SJCRH30 (cell line): Measurements from ENCODE around the gene SLC1A3. TPM values are rescaled to one million over a fixed set of nuclear protein-coding genes. Genes with fewer than 3 reads are reported as not detected.
A peak's percentile ranks its signal among the peaks of the same experiment; 100 is the strongest.
"Not testable (repeated sequence)": the region's sequence is repeated elsewhere in the genome, so short reads cannot be mapped to it uniquely, and the experiment has no call there.

ENCODE experiments used
- DNase-seq, 2 experiments: peaks; one replicate each; pipeline ENCODE4 v3.0.0-alpha.2; 2015 to 2020
- H3K27ac ChIP-seq: fragments of 250-450 bp; sonication (Bioruptor Pico); 2 replicates; pipeline ENCODE4 v1.5.1; 2020; ENCODE audit warnings: mild to moderate bottlenecking, moderate library complexity
- H3K27me3 ChIP-seq: fragments of 250-450 bp; sonication (Bioruptor Pico); 2 replicates; pipeline ENCODE4 v1.5.1; 2020; ENCODE audit warnings: mild to moderate bottlenecking, moderate library complexity
- H3K36me3 ChIP-seq: fragments of 250-450 bp; sonication (Bioruptor Pico); 2 replicates; pipeline ENCODE4 v1.5.1; 2020; ENCODE audit warnings: mild to moderate bottlenecking, moderate library complexity
- H3K4me1 ChIP-seq: fragments of 250-450 bp; sonication (Bioruptor Pico); 2 replicates; pipeline ENCODE4 v1.5.1; 2020; ENCODE audit warnings: mild to moderate bottlenecking, moderate library complexity
- H3K4me3 ChIP-seq: fragments of 250-450 bp; sonication (Bioruptor Pico); 2 replicates; pipeline ENCODE4 v1.5.1; 2020; ENCODE audit warnings: mild to moderate bottlenecking, moderate library complexity
- H3K9me3 ChIP-seq: fragments of 250-450 bp; sonication (Bioruptor Pico); replicated peaks from 2 replicates; pipeline ENCODE4 v1.5.1; 2020; ENCODE audit warnings: mild to moderate bottlenecking, moderate library complexity
- total RNA-seq: library from RNA; depleted of rRNA; stranded (reverse); fragments of >200 nt; shearing (Covaris generic); gene quantifications from 2 replicates; pipeline ENCODE4 v1.2.3, GENCODE V29; 2014; rRNA removed

SLC1A3 gene
- 1.4 and 2.1 TPM in 2 replicates for total RNA-seq

DNA sequence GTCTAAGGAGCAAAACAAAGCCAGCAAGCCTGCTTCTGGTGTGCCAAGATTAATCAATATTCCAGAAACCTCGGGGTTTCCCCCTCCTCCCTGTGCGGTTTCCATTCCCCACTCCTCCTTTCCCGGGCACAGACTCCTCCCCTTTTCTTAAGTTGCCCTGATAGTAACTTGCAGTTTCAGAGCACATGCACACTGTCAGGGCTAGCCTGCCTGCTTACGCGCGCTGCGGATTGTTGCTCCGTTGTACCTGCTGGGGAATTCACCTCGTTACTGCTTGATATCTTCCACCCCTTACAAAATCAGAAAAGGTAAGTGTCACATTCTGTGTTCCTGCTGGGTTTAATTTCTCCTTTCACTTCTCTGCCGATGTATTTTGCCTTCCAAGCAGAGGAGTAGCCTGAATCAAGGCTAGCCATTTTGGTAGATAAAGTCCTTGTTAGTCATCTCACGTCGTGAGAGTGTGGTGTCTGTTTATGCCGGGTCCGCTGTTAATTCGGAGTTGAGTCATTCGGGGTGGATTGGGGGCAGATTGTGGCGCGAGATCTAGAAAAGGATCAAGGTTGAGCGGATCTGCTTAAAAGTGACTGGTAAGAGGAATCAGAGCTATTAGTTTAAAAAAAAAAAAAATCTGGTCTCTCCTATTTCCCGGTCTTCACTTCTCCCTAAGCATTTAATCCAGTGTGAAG, at the start of gene SLC1A3:
SLC1A3 (plus strand) TSS at position 179 of the 686 bp plus-strand sequence. CDS start 1,818 bp downstream, outside the sequence.
- peak; percentile 40 to 55 for DNase-seq
- peak within 1 kb of the TSS; percentile 43 for H3K27ac ChIP-seq
- H3K4me1 ChIP-seq = no peaks in the 10 kb centered on the region

DNA sequence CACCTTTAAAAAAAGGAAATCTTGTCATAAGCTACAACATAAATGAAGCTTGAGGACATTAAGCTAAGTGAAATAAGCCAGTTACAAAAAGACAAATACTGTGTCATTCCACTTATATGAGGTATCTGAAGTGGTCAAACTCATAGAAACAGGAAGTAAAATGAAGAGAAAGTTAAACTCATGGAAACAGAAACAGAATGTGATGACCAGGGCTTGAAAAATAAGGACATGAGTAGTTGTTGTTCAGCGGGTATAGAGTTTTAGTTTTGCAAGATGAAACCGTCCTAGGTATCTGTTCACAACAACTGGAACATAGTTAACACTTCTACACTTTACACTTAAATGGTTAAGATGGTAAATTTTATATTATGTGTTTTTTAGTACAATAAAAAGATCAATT, 47.8 kb upstream of the SLC1A3 start:
- Histone ChIP-seq H3K27me3 (no peaks in the 10 kb centered on the region), H3K9me3 (no peaks in the 10 kb centered on the region), H3K36me3 (no peaks in the 10 kb centered on the region), H3K4me1 (no peaks in the 10 kb centered on the region), H3K27ac (no peak overlapping the region), H3K4me3 (no peak overlapping the region)
- no peak for DNase-seq

More for the DNA sequence above, at the start of gene SLC1A3:
- Histone ChIP-seq H3K4me3 (peak within 1 kb of the TSS; percentile 58), H3K36me3 (no peaks in the 10 kb centered on the region), H3K27me3 (no peaks in the 10 kb centered on the region), H3K9me3 (no peaks in the 10 kb centered on the region)

DNA sequence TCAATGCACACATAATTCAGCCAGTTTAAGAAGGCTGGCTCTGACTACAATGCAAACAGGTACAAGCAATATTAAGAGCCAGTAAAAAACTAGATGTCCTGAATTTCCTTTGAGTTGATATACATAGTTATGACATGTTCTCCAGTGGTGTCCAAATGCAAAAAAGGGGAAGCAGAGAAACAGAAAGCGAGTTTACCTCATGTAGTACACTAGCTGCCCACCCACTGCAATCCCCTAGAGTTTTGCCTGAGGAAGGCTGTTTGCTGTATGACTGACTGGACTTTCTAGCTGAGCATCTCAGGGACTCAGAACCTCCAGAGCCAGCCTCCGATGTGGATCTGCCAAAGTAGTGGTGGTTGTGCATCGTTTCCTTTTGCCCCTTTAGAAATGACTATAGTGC, 44.8 kb upstream of the SLC1A3 start:
- Histone ChIP-seq H3K36me3 (no peaks in the 10 kb centered on the region), H3K27ac (no peak overlapping the region), H3K27me3 (no peaks in the 10 kb centered on the region), H3K9me3 (no peaks in the 10 kb centered on the region; the same call in 1 of the 2 replicates), H3K4me3 (no peak overlapping the region), H3K4me1 (no peaks in the 10 kb centered on the region)
- no peak for DNase-seq

DNA sequence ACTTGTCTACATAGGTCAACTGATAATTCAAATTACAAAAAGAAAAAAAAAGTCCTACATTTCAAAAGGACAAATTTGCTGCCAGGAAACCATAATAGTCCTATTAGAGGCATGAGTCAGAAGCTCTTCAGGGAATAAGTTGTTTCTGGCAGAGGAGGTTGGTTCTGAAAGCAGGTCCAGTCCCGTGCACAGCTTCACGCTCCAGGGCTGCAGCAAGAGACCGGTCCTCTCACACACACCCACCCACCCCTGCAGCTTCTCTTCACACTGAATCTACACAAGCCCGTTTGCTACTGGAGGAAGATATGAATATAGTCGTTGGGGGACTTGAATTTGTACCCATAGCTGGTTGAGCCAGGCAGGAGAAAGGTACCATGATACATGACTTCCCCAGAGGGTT, 36.9 kb upstream of the SLC1A3 start:
- H3K36me3 ChIP-seq = no peaks in the 10 kb centered on the region
- H3K27ac ChIP-seq = no peak overlapping the region
- no peak for DNase-seq
- no peaks in the 10 kb centered on the region for H3K9me3 ChIP-seq
- H3K27me3 ChIP-seq = no peaks in the 10 kb centered on the region
- peaks cover 31% of the 10 kb centered on the region for H3K4me1 ChIP-seq
- H3K4me3 ChIP-seq = no peak overlapping the region

DNA sequence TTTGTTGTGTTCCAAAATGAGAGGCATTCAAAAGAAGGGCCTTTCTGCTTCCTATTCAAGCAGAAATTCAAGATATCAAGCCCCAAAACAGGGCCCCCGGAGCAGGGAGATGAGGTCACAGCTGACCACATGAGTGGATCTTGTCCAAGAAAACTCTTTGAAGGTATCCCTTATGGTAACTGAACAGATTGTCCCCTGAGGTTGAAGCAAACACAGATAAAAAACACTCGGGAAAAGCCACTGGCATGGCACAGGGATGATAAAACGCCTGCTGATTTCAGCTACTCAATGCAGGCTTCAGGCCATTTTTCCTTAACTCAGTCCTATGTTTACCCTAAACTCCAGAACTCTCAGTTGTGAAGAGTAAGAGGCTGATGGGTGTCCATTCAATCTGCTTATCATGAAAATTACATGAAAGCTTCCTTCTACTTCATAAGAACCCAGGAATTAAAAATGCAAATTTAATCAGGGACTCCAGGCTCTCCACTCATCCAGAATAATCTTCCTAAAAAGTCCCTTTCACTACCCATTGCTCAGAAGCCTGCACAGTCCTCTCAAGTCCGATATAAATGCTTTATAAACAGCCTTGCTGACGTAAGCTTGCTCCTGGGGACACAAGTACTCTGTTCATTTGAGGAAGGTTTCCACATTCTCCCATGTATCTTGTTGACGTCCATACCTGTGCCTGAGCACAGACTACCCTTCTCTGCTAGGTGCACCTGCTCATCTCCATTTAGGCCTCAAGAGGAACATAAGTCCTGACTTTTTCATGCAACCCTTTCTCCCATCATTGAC, 35.9 kb upstream of the SLC1A3 start:
- H3K4me1 ChIP-seq = peaks cover 31% of the 10 kb centered on the region

DNA sequence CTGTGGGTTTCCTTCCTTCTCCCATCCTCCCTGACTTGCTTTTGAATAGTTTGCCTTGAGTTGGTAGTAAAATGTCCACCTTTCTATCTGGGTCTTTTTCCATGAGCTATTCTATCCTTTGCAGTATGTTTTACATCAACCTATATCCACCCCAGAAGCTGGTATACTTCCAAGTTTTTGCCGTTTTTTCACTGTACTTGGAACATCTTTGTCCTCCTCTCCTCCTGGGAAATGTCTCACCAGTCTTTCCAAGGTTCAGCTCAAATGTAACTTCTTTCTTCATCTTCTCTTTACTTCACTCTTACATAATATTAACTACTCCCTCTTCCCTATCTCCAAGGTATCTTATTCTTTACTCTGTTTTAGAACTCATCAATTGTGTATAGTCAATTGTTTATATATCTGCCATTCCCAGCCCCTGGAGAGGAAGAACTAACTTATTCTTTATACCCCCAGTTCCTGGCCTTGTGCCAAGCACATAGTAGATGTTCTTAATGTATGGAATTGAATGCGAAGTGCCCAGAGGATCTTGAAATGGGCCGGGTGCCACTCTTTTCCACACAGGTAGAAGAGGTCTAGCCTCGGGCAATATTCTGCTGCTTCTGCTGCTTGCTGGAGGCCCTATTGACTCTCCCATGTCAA, 34.9 kb upstream of the SLC1A3 start:
- DNase-seq = no peak

More for the DNA sequence above, 35.9 kb upstream of the SLC1A3 start:
- no peaks in the 10 kb centered on the region for H3K9me3 ChIP-seq
- no peak overlapping the region for H3K27ac ChIP-seq
- no peaks in the 10 kb centered on the region for H3K36me3 ChIP-seq
- H3K27me3 ChIP-seq = no peaks in the 10 kb centered on the region
- H3K4me3 ChIP-seq = no peak overlapping the region
- peak; percentile 24 to 51 for DNase-seq

DNA sequence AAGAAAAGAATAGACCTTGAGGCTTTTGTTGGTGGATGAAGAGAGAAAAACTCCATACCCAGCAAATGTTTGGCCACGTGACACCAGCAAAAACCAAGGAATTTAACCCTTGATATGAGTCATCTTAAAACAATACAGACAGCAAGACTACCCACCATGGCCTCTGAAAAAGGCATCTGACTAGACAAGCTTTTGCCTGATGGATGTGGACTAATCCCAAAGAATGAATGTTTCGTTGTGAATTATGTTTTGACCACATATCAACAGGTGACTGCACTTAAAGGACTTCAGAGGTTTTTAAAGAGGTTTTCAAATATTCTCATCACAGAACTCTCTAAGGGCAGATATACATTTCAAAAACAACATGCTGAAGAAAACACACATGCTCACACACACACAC, 33.0 kb upstream of the SLC1A3 start:
- H3K4me3 ChIP-seq = no peak overlapping the region
- H3K27ac ChIP-seq = peak overlapping the region; percentile 11
- H3K9me3 ChIP-seq = no peaks in the 10 kb centered on the region
- peak; percentile 61 to 75 for DNase-seq
- H3K27me3 ChIP-seq = no peaks in the 10 kb centered on the region
- H3K4me1 ChIP-seq = peaks cover 31% of the 10 kb centered on the region
- no peaks in the 10 kb centered on the region for H3K36me3 ChIP-seq

More for the DNA sequence above, 34.9 kb upstream of the SLC1A3 start:
- H3K36me3 ChIP-seq = no peaks in the 10 kb centered on the region
- H3K27ac ChIP-seq = no peak overlapping the region
- H3K4me1 ChIP-seq = peaks cover 31% of the 10 kb centered on the region
- H3K27me3 ChIP-seq = no peaks in the 10 kb centered on the region
- no peak overlapping the region for H3K4me3 ChIP-seq
- H3K9me3 ChIP-seq = no peaks in the 10 kb centered on the region

DNA sequence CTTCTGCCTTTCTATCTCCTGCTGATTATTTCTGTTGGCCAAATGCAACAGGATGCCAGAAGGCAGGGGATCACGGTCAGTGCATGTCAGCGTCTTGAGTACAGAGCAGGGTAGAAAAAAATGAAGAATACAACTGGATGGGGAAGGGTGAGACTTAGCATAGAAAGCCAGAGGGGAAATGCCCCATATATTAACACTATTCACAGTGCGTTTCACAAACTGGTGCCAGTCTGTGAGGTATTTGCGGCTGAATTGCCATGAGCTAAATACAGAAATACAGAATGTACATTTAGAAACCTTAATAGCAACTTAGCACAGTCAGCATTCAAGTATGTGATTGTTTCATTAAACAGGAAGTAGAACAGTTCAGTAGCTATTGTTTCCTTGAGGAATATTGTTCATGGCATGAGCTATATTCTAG, 31.0 kb upstream of the SLC1A3 start:
- Histone ChIP-seq H3K27ac (no peak overlapping the region), H3K4me1 (peaks cover 24% of the 10 kb centered on the region), H3K4me3 (no peak overlapping the region), H3K27me3 (no peaks in the 10 kb centered on the region), H3K36me3 (no peaks in the 10 kb centered on the region), H3K9me3 (no peaks in the 10 kb centered on the region)
- no peak for DNase-seq

DNA sequence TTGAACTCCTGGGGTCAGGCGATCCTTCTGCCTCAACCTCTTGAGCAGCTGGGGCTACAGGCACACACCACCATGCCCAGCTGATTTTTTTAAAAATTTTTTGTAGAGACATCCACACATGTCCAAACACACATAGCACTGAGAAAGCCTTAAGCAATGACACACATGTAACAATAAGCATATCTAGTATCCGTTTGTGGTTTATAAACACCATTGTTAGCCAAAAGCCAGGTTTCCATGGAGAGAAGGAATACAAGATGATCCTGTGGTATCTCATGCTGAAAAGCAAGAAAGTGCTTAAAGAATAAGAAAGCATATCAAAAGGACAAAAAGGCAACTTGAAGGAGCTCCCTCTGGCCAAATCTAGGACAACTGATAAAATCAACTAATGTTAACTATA, 29.7 kb upstream of the SLC1A3 start:
- H3K36me3 ChIP-seq = no peaks in the 10 kb centered on the region
- no peak overlapping the region for H3K4me3 ChIP-seq
- H3K4me1 ChIP-seq = peaks cover 18% of the 10 kb centered on the region
- H3K27me3 ChIP-seq = no peaks in the 10 kb centered on the region
- DNase-seq = no peak
- no peaks in the 10 kb centered on the region for H3K9me3 ChIP-seq
- H3K27ac ChIP-seq = no peak overlapping the region

DNA sequence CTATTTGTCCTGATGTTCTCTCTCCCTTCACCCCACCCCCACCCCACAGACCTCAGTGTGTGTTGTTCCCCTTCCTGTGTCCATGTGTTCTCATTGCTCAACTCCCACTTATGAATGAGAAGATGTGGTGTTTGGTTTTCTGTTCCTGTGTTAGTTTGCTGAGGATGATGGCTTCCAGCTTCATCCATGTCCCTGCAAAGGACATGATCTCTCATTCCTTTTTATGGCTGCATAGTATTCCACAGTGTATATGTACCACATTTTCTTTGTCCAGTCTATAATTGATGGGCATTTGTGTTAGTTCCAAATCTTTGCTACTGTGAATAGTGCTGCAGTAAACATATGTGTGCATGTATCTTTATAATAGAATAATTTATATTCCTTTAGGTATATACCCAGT, 26.5 kb upstream of the SLC1A3 start:
- H3K9me3 ChIP-seq, H3K4me3 ChIP-seq, H3K27me3 ChIP-seq, H3K4me1 ChIP-seq, DNase-seq, H3K27ac ChIP-seq, H3K36me3 ChIP-seq: not testable (repeated sequence)

DNA sequence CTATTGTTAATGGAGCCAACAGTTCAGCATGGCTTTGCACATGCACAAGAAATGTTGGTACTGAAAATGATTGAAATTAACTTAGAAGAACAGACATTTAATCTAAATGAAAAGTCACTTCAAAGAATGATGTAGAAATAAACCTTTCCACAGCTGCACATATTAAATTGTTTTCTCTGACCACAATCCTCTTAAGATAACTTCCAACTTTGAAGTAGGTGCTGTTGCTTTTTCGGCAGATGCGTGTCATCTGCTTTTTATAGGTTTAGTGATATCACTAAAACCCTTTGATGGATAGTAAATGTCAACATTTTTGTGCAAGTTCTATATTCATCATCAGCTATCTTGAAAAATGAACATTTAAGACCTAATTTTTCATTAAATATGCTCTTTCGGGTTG, 25.3 kb upstream of the SLC1A3 start:
- H3K4me3 ChIP-seq = no peak overlapping the region
- no peaks in the 10 kb centered on the region for H3K9me3 ChIP-seq
- no peak overlapping the region for H3K27ac ChIP-seq
- DNase-seq = no peak
- no peaks in the 10 kb centered on the region; the same call in 1 of the 2 replicates for H3K4me1 ChIP-seq
- H3K27me3 ChIP-seq = no peaks in the 10 kb centered on the region; the same call in 1 of the 2 replicates
- no peaks in the 10 kb centered on the region for H3K36me3 ChIP-seq

DNA sequence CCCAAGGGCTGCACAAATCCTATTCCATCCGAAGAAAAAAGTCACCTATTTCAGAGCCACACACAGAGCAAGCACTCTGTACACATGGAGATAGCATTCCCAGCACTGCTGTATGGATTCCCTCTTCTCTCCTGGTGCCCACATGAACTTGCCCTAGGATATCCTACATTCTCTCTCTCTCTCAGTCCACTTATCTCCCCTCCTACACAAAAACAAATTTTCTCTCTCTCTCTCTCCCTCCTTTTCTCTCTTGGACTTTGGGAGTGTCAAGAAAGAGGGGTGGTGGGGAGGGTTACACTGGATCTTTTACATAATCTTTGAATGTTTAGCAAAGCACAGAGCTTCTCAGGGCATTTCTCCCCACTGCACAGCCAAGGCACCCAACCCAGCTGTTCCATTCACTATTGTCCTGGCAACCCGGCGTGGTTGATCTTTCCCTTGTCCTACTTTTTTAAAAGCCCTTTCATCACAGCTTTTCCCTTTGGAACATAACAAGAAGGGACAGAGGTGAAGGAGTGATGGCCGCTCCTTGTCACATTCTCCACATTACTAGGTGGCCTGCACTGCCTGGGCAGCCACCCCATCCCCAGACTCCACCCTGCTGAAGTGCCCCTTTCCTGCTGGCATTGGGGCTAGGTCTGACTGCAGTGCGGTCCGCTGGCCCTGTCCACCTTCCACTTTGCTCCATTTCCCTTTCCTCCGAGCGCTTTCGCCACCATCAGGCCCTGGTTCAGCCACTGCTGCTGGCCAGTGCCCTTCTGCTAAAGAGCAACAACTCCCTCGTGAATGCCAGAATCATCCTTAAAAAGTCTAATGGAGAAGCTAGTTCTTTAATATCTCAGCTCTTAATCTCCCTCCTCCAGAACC, 22.2 kb upstream of the SLC1A3 start:
- peak in 1 of 2 experiments; percentile 21 for DNase-seq
- H3K4me3 ChIP-seq = no peak overlapping the region
- H3K9me3 ChIP-seq = no peaks in the 10 kb centered on the region
- H3K27me3 ChIP-seq = no peaks in the 10 kb centered on the region; the same call in 1 of the 2 replicates
- no peaks in the 10 kb centered on the region for H3K36me3 ChIP-seq
- H3K4me1 ChIP-seq = no peaks in the 10 kb centered on the region; the same call in 1 of the 2 replicates
- no peak overlapping the region for H3K27ac ChIP-seq

DNA sequence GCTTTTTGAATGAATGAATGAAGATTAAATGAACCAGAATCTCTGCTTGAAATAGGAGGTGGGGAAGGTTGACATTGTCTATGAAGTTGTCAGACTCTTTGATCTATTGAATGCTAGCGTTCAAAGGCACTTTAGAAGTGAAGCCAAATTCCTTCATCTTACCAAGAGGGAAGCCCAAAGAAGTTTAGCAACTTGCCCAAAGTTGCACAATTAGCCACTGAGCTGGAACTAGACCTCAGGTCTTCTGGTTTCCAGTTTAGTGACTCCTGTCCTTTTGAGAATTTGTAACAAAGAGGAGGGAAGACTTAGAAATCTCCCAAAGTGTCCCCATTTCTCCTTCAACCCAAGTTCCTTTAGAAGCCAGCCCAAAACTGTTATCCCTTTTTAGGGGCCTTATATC, 20.7 kb upstream of the SLC1A3 start:
- Histone ChIP-seq H3K4me1 (no peaks in the 10 kb centered on the region; the same call in 1 of the 2 replicates), H3K27ac (no peak overlapping the region), H3K27me3 (no peaks in the 10 kb centered on the region; the same call in 1 of the 2 replicates), H3K36me3 (no peaks in the 10 kb centered on the region), H3K4me3 (no peak overlapping the region), H3K9me3 (no peaks in the 10 kb centered on the region)
- DNase-seq = no peak

DNA sequence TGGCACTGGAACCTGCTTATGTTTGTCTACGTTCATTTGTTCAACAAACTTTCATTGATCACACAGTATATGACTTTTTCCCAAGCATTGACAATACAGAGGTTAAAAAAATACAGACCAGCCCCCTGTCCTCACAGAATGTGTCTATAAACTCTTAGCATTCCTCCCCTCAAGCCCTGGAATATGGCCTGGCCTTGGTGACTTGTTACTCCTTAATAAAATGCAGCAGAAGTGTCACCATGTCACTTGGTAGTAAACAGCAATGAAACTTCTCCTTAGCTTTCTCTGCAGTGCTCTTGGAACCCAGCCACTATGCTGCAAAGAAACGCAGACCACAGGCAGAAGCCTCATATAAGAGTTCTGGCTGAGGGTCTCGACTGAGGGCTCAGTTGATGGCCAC, 19.1 kb upstream of the SLC1A3 start:
- no peak overlapping the region for H3K4me3 ChIP-seq
- no peaks in the 10 kb centered on the region for H3K9me3 ChIP-seq
- no peak for DNase-seq
- no peaks in the 10 kb centered on the region for H3K36me3 ChIP-seq
- no peaks in the 10 kb centered on the region; the same call in 1 of the 2 replicates for H3K27me3 ChIP-seq
- H3K27ac ChIP-seq = no peak overlapping the region
- H3K4me1 ChIP-seq = no peaks in the 10 kb centered on the region
